HEK293 (cell line): ENCODE measurements around the gene UGT1A4.

Source experiments
- GFI1B ChIP-seq: fragments of 450-650 bp; formaldehyde crosslinking; IDR thresholded peaks from 2 replicates; pipeline ENCODE4 v1.5.1; 2016; ENCODE audit warnings: missing biosample characterization, missing genetic modification characterization
- HOXA7 ChIP-seq: sonication (generic); formaldehyde crosslinking; IDR thresholded peaks from 2 replicates; pipeline ENCODE4 v1.8.1; 2022; ENCODE audit warnings: missing genetic modification reagents, borderline replicate concordance
- ZNF561 ChIP-seq: fragments of 450-650 bp; IDR thresholded peaks from 2 replicates; pipeline ENCODE4 v1.5.1; 2018; ENCODE audit warnings: missing biosample characterization, missing genetic modification characterization, borderline replicate concordance
- ZNF76 ChIP-seq: fragments of 450-650 bp; formaldehyde crosslinking; IDR thresholded peaks from 2 replicates; pipeline ENCODE4; 2016; ENCODE audit warnings: low read depth, missing biosample characterization, missing genetic modification characterization, borderline replicate concordance
- ZXDB ChIP-seq: fragments of 450-650 bp; formaldehyde crosslinking; IDR thresholded peaks from 2 replicates; pipeline ENCODE4 v1.5.1; 2016; ENCODE audit warnings: missing biosample characterization, missing genetic modification characterization
- TF ChIP-seq, protein P1 (sequence below): fragments of 450-650 bp; formaldehyde crosslinking; IDR thresholded peaks from 2 replicates; pipeline ENCODE4 v1.5.1; 2016; ENCODE audit warnings: missing biosample characterization, missing genetic modification characterization

DNA sequence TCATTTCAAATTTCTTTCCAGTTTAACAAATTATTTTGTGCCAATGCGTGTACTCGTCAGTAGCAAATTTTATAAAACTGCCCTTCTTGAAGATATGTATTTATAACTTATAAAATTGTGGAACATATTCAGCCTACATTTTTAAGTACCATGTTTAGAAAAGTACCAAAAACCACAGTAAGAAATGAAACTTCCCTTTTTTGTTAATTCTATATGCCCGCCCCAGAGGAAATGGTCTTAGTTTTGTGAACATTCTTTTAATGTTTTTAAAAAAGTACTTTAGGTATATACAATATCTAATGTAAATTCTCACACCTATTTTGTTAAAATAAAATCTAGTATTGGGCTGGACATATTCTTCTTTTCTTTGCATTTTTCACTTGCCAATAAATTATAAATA, 45.6 kb upstream of the UGT1A4 start:
- TF ChIP-seq GFI1B = no peak
- TF ChIP-seq ZXDB (tag by site-specific recombination) = no peak
- TF ChIP-seq, protein P1, sequence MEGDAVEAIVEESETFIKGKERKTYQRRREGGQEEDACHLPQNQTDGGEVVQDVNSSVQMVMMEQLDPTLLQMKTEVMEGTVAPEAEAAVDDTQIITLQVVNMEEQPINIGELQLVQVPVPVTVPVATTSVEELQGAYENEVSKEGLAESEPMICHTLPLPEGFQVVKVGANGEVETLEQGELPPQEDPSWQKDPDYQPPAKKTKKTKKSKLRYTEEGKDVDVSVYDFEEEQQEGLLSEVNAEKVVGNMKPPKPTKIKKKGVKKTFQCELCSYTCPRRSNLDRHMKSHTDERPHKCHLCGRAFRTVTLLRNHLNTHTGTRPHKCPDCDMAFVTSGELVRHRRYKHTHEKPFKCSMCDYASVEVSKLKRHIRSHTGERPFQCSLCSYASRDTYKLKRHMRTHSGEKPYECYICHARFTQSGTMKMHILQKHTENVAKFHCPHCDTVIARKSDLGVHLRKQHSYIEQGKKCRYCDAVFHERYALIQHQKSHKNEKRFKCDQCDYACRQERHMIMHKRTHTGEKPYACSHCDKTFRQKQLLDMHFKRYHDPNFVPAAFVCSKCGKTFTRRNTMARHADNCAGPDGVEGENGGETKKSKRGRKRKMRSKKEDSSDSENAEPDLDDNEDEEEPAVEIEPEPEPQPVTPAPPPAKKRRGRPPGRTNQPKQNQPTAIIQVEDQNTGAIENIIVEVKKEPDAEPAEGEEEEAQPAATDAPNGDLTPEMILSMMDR (tag by site-specific recombination) = no peak
- no peak for TF ChIP-seq HOXA7 (CRISPR knock-in tag)
- TF ChIP-seq ZNF561 = no peak
- TF ChIP-seq ZNF76 = no peak
